CD4-positive, alpha-beta T cell treated with Interleukin-4 for 4 hours (primary cell): Measurements from ENCODE around the gene XXYLT1.

Experiments used
- DNase-seq: peaks from one replicate; pipeline ENCODE4 v3.0.0-alpha.2; 2020

XXYLT1 gene

GRCh38 chr3:195164573-195165264 lies 106.2 kb downstream of the XXYLT1 start:
- DNase-seq = no peak

GRCh38 chr3:195163719-195164572 lies 107.0 kb downstream of the XXYLT1 start:
- DNase-seq = no peak

DNA sequence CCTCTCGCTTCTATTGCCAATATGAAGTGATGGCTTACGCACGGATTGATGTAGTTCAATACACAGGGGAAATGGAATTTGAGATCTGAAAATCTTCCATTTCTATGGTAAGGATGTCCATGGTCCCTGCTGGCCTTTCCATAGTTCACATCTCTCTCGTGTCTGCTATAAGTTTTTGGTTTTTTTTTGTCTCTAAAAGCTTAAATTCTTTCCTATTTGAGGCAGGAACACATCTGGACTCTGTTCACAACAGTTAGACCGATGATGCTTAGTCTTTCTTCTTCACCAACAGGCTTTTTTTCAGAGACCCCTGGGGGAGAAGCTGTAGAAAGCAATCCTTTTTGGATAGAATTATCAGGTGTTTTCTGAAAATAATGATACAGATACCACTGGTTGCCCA lies 108.1 kb downstream of the XXYLT1 start:
- DNase-seq = no peak

GRCh38 chr3:195162033-195162669 lies 108.8 kb downstream of the XXYLT1 start:
- no peak for DNase-seq

DNA sequence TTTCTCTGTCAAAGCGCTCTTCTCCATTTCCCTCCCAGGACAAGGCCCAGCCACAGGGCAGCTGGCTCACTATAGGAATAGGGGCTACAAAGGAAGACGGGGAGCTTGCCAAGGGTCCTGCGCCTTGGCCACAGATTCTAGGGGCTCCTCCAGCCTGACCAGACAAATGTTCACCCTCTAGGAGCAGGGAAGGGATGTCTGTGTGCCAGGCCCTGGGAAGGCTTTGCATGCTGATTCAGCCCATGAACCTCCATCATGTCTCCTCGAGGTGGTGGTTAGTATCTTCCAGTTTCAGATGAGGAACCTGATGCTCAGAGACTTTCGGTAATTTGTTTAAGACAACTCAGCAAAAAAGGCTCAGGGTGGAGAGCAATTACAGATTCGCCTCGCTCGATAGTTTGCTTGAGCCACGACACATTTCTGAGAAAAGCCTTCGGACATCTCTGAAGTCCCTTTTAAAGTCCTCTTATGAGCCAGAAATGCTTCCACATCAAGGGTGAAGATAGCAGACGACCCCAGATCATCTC lies 110.0 kb downstream of the XXYLT1 start:
- no peak for DNase-seq

GRCh38 chr3:195160257-195160898 lies 110.6 kb downstream of the XXYLT1 start:
- no peak for DNase-seq

DNA sequence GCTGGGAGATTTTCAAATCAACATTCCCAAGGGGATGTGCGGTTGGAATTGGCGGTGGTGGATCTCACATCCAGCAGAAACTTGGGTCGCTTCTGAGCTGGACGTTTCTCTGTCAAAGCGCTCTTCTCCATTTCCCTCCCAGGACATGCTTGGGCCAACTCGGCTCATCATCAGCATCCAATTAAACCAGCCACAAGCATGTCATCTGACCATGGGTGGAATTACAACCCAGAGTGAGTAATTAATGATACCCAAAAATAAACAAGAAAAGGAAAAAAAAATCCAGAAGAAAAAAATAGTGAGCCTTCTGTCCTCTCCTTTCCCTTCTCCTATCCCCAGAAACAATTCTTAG lies 111.2 kb downstream of the XXYLT1 start:
- no peak for DNase-seq

DNA sequence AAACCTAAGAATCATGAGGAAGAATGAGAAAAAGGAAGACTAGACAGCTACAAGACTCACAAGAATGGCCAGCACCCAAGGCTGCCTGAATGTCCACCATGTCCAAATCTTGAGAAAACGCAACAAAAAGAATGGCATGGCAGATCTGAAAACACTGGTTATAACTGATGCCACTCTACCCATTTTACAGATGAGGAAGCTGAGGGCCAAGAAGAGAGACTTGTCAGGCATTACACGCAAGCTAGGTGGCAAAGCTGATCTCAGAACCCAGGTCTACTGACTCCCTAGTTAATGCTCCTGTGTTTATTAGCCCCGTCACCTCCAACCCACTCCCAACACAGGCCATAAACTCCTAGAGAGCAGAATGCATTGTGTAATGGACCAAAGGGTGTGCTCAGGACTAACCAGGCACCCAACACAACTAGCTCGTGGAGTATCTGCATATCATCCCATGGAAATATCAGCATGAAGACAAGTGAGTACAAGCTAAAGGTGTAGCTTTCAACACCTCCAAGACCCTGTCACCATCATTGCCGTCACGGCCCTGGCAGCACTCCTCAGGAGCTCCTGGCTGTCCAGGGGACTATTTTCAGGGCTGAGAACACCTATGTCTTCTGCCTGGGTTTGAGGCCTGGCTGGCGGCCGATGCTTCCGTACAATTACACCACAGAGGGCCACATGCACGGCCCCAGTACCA lies 111.7 kb downstream of the XXYLT1 start:
- DNase-seq = no peak

GRCh38 chr3:195156286-195156890 lies 114.6 kb downstream of the XXYLT1 start:
- no peak for DNase-seq

- no peak for DNase-seq
These were observed 115.3 kb downstream of the XXYLT1 start for GRCh38 chr3:195155570-195156241.

GRCh38 chr3:195154793-195155535 lies 116.0 kb downstream of the XXYLT1 start:
- no peak for DNase-seq

DNA sequence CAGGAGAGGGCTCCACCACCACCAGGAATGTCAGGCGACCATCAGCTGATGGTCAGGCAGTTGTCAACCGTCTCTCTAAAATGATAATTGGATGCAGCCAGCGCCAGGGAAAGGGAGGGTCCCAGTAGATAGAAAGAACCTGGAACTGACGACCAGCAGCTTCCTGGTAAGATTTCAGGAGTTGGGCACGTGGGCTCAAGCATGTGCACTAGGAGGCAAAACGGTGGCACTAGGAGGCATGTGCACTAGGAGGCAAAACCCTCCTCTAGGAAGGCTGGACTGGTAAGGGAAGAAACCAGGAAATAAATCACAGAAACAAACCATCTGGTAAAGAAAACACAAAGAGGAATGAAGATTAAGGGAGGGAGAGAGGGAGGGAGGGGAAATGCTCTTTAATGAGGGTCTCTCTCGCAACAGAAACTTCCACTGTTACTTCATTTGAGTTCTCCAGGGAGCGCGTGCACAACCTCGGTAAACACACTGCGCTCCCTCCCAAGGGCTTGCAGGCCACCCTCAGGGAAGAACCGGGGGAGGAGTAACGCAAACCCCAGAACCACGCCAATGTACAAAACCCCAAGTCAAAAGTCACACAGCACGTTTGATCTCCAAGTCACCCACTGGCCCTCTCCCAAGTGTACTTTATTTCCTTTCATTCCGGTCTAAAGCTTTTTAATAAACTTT lies 116.7 kb downstream of the XXYLT1 start:
- DNase-seq = no peak

- no peak for DNase-seq
These were observed 117.3 kb downstream of the XXYLT1 start for GRCh38 chr3:195153653-195154052.

- no peak for DNase-seq
These were observed 117.8 kb downstream of the XXYLT1 start for GRCh38 chr3:195153130-195153529.

- DNase-seq = no peak
These were observed 119.0 kb downstream of the XXYLT1 start for GRCh38 chr3:195151866-195152541.

DNA sequence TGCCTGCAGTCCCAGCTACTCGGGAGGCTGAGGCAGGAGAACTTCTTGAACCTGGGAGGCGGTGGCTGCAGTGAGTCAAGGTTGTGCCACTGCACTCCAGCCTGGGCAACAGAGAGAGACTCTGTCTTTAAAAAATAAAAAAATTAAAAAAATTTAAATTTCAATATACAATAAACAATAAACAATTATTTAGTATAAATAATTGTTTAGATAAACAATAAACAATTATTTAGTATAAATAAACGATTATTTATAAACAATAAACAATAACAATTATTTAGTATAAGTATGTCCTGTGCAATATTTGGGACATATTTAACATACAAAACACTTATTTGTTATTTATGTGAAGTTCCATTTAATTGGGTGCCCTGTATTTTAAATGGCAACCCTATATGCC lies 119.6 kb downstream of the XXYLT1 start:
- DNase-seq = no peak

GRCh38 chr3:195150181-195151118 lies 120.5 kb downstream of the XXYLT1 start:
- DNase-seq = no peak

DNA sequence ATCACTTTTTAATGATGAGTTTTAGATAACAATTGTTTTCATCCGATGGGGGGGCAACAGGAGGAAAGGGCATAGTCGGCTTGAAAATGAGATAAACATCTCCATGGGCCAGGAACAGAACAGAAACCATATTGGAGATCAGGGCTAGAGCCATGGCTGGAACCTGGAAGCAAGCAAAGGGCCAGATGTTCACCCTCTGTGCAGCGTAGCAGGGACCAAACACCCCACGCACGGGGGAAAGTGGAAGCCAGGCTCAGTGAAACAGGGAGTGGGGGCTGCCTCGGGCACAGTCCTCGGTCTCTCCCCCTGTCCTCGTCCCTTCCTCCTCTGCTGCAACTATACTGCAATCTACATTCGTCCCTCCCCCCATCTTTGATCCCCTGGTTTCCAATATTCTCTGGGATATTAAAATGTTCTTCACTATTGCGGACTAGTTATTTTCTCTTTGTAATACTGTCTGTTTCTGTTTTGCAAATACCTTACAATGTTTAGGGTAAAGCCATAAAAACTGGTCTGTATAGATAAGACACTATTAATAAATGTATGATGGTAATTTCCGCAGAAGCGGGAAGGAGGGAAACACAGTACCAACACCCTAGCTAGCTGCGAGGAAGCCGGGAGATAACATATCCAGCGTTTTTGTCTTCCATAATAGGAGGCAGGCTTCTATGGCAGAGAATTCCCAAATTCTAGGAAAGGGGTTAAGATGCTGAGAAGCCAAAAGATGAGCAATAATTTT lies 121.5 kb downstream of the XXYLT1 start:
- no peak for DNase-seq
